ENCODE data around the gene AK2. TPM values are rescaled to one million over a fixed set of nuclear protein-coding genes. Genes with fewer than 3 reads are reported as not detected.

The AK2 gene
- 156 and 167 TPM in 2 replicates for total RNA-seq

DNA sequence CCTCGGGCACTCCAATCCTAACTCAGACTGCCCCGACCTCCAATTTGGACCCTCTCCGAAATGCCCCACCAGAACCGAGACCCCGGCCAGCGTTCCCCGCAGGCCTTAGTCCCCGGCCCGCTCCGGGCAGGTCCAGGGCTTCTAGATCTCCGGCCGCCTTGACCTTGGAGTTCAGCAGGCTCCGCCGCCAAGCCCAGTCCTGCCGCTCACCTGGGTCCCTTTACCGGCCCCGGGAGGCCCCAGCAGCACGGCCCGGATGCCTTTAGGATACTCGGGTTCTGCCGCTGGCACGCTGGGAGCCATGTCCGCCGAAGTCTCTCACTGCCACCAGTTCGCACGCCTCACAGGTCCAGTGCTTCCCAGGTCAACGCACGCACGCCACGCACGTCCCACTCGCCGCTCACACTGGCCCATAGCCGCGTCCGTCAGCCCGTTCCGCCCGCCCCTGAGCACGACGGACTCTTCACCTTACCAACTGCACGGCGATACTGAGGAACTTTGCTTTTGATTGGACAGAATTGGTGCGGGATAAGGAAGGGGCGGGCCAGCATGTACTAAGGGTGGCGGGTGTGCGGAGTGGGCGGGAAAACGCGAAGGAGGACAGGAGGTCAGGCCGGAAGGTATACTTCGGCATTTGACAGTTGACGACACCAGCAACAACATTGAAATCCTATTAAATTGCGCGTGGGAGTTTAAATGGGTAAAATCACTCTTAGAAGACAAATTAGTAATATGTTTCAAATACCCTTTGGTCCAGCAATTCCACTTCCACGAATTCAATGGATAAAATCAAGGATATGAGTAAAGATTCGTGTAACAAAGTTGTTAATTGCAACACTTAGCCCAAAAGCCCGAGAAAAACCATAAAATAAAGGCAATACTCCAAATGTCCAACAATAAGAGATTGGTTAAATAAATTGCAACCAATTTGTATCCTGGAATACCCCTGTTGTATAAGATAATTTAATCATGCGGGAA, at the start of gene AK2:
Gene AK2 (minus strand): TSS at position 358 of the 978 bp plus-strand sequence. CDS start 55 bp downstream, at position 303.

GRCh38 chr1:33080885-33081553, 44.3 kb upstream of the AK2 start, which contains the start of gene AZIN2:
AZIN2 (plus strand) TSS chr1:33081153; CDS start chr1:33082250, 1,097 bp downstream.

DNA sequence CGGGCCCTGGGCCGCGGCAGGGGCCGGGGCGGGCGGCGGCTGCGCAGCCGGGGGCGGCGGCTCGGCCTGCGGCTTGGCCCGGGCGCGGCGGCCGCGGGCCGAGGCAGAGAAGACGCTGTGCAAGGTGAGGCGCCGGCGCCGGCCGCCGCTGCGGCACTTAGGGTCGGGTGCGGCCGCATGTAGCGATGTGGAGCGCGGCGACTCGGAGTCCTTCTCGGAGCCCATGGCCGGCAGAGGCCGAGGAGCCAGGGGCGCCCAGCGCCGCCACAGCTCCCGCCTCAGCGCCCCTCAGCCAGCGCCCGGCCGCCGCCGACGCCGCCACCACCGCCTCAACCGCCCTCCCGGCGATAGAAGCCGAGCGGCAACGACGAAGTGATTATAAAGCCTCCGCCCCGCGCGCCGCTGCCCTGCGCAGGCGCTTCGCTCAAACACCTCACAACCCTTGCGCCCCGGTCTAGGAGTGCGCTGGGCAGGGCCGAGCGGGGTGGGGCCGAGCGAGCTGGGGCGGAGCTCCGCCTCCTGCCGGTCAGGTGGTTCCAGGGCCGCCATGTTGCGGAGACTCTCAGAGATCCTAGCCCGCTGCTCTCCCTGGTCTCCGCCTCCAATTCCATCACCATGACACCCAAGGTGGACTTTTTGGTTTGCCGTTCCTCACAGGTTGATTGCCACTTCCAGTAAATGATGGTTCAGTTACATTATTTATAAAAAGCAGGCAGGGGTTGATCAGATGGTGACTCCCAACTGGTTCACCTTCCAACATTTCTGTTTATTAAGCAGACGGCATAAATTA, 72.0 kb downstream of the AK2 start, which contains the start of gene RNF19B:
Gene RNF19B (minus strand): TSS at position 349 of the 790 bp plus-strand sequence. CDS start 124 bp downstream, at position 225.

Other genes with a start within 250 kb of the AK2 start
- gene YARS1, start 219.5 kb downstream of the AK2 start, total RNA-seq = 148 and 158 TPM in 2 replicates
- gene S100PBP, start 219.2 kb downstream of the AK2 start, total RNA-seq = 55.7 and 68.0 TPM in 2 replicates
- 0.37 and 4.5 TPM in 2 replicates for gene FNDC5, start 166.0 kb downstream of the AK2 start, total RNA-seq
- gene HPCA, start 150.4 kb downstream of the AK2 start, total RNA-seq = not detected in 2 replicates
- gene TMEM54, start 135.5 kb downstream of the AK2 start, total RNA-seq = 31.5 and 37.3 TPM in 2 replicates
- 13.1 and 14.7 TPM in 2 replicates for gene RNF19B, start 72.1 kb downstream of the AK2 start, total RNA-seq
- gene AZIN2, start 44.3 kb upstream of the AK2 start, total RNA-seq = 7.2 and 30.3 TPM in 2 replicates
- 5.0 and 7.4 TPM in 2 replicates for gene TRIM62, start 145.2 kb upstream of the AK2 start, total RNA-seq
- gene ZNF362, start 219.6 kb upstream of the AK2 start, total RNA-seq = 4.3 and 5.3 TPM in 2 replicates